ENCODE data around the gene MPIG6B.

The MPIG6B gene

DNA sequence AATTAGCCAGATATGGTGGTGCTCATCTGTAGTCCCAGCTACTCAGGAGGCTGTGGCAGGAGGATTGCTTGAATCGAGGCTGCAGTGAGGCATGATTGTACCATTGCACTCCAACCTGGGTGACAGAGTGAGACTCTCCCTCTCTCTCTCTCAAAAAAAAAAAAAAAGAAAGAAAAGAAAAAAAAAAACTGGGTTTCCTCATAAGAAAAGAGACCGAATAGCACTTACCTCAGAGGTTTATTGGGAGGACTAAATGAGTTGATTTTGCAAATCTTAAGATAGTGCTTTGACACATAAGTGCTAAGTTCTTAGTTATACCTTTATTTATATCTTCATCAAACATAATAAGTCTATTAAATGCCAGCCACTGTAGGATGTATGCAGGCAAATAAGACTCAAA lies 47.7 kb downstream of the MPIG6B start:
- H3K4me3 ChIP-seq (ENCODE audit: low read depth, low read length), result no peak overlapping the region
- POLR2A ChIA-PET, result interaction anchor here (0.6 to 7.2 kb wide), 7 partner anchors 25 to 229 kb away, joined by 3 to 48 read pairs (median 5); partner anchors contain the start of genes DDX39B, HSPA1B, MSH5 and NEU1
- CTCF ChIA-PET, result interaction anchor here (0.6 to 2.6 kb wide), 18 partner anchors 11 to 106 kb away, joined by 3 to 39 read pairs (median 10); partner anchors contain the start of genes CLIC1, DDAH2, MSH5 and VARS1
- H3K36me3 ChIP-seq (ENCODE audit: control insufficient read depth in 2 of 2, insufficient read depth in 1 of 2, low read length in 2 of 2), result no peaks in the 10 kb centered on the region
- no peaks in the 10 kb centered on the region for H3K4me1 ChIP-seq (ENCODE audit: control insufficient read depth, insufficient read depth, low read length)
- H3K27ac ChIP-seq (ENCODE audit: extremely low read depth, low read depth, low read length), result no peak overlapping the region
- no peaks in the 10 kb centered on the region for H3K9me3 ChIP-seq (ENCODE audit: control insufficient read depth, insufficient read depth, low read depth, low read length)
- peak; percentile 58 for TF ChIP-seq ZNF585B (tag by site-specific recombination; IDR thresholded peaks at IDR 0.05)
- no peak for TF ChIP-seq GFI1B (tag by site-specific recombination; IDR thresholded peaks at IDR 0.05)

DNA sequence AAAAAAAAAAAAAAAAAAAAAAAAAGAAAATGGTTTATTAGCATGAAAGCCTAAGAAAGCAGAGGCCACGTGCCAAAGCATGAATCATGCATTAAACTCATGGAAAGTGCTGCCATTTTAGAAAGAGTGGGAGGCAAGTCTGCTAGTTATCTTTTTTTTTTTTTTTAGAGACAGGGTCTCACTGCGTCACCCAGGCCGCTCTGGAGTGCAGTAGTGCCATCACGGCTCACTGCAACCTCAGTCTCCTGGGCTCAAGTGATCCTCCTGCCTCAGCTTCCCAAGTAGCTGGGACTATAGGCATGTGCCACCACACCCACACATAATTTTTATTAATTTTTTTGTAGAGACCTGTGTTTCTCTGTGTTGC lies 48.8 kb downstream of the MPIG6B start:
- CTCF ChIA-PET, result interaction anchor here (0.6 to 1.2 kb wide), 6 partner anchors 11 to 60 kb away, joined by 3 to 7 read pairs (median 4); partner anchors contain the start of genes CLIC1 and VARS1
- POLR2A ChIA-PET, result interaction anchor here (7.2 kb wide), 1 partner anchor 55 kb away, joined by 48 read pairs; the partner anchor contains the start of gene HSPA1B
- peaks cover 1% of the 10 kb centered on the region for H3K4me1 ChIP-seq (ENCODE audit: control insufficient read depth, insufficient read depth, low read length)
- no peaks in the 10 kb centered on the region for H3K9me3 ChIP-seq (ENCODE audit: control insufficient read depth, insufficient read depth, low read depth, low read length)
- no peak overlapping the region for H3K27ac ChIP-seq (ENCODE audit: extremely low read depth, low read depth, low read length)
- no peak for TF ChIP-seq ZNF555 (tag by site-specific recombination; conservative IDR thresholded peaks at IDR 0.05)
- TF ChIP-seq, protein P1, sequence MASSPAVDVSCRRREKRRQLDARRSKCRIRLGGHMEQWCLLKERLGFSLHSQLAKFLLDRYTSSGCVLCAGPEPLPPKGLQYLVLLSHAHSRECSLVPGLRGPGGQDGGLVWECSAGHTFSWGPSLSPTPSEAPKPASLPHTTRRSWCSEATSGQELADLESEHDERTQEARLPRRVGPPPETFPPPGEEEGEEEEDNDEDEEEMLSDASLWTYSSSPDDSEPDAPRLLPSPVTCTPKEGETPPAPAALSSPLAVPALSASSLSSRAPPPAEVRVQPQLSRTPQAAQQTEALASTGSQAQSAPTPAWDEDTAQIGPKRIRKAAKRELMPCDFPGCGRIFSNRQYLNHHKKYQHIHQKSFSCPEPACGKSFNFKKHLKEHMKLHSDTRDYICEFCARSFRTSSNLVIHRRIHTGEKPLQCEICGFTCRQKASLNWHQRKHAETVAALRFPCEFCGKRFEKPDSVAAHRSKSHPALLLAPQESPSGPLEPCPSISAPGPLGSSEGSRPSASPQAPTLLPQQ (tag by site-specific recombination; IDR thresholded peaks at IDR 0.05), result no peak
- TF ChIP-seq ZFHX2 (tag by site-specific recombination; conservative IDR thresholded peaks at IDR 0.05), result peak; percentile 48
- TF ChIP-seq, protein P2, sequence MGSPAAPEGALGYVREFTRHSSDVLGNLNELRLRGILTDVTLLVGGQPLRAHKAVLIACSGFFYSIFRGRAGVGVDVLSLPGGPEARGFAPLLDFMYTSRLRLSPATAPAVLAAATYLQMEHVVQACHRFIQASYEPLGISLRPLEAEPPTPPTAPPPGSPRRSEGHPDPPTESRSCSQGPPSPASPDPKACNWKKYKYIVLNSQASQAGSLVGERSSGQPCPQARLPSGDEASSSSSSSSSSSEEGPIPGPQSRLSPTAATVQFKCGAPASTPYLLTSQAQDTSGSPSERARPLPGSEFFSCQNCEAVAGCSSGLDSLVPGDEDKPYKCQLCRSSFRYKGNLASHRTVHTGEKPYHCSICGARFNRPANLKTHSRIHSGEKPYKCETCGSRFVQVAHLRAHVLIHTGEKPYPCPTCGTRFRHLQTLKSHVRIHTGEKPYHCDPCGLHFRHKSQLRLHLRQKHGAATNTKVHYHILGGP (tag by site-specific recombination; IDR thresholded peaks at IDR 0.05), result no peak
- no peak for TF ChIP-seq ZNF660 (tag by site-specific recombination; IDR thresholded peaks at IDR 0.05)
- peak; percentile 61 for TF ChIP-seq PRDM1 (tag by site-specific recombination; IDR thresholded peaks at IDR 0.05)
- peak; percentile 43 for TF ChIP-seq EGR2 (tag by site-specific recombination; IDR thresholded peaks at IDR 0.05; ENCODE audit: low read depth)
- TF ChIP-seq ZNF600 (tag by site-specific recombination; IDR thresholded peaks at IDR 0.05), result 0 out of 2 replicates have a peak, but pooled peaks have one; percentile 34
- no peak overlapping the region for H3K4me3 ChIP-seq (ENCODE audit: low read depth, low read length)
- H3K36me3 ChIP-seq (ENCODE audit: control insufficient read depth in 2 of 2, insufficient read depth in 1 of 2, low read length in 2 of 2), result no peaks in the 10 kb centered on the region

DNA sequence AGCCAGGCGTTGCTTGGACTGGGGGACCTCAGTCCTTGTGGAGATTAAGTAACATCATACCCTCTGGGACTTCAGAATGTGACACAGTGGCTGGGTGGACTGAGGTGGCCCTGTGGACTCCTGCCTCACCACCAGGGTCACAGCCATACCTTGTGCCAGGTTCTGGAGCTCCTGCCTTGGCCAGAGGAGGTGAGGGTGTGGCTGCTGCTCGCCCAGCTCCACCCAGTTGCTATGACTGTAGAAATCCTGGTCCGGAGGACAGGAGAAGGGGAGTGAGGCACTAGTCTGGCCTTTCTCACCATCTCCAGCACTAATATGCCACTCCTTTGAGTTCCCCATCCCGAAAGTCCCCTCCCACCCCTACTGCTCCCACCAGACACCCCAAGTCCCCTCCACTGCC lies 52.0 kb downstream of the MPIG6B start:
- no peak overlapping the region for H3K27ac ChIP-seq (ENCODE audit: extremely low read depth, low read depth, low read length)
- TF ChIP-seq KLF1 (tag by site-specific recombination; IDR thresholded peaks at IDR 0.05) (peak; percentile 47; the same call in 1 of the 2 replicates), OSR2 (tag by site-specific recombination; IDR thresholded peaks at IDR 0.05) (no peak)

DNA sequence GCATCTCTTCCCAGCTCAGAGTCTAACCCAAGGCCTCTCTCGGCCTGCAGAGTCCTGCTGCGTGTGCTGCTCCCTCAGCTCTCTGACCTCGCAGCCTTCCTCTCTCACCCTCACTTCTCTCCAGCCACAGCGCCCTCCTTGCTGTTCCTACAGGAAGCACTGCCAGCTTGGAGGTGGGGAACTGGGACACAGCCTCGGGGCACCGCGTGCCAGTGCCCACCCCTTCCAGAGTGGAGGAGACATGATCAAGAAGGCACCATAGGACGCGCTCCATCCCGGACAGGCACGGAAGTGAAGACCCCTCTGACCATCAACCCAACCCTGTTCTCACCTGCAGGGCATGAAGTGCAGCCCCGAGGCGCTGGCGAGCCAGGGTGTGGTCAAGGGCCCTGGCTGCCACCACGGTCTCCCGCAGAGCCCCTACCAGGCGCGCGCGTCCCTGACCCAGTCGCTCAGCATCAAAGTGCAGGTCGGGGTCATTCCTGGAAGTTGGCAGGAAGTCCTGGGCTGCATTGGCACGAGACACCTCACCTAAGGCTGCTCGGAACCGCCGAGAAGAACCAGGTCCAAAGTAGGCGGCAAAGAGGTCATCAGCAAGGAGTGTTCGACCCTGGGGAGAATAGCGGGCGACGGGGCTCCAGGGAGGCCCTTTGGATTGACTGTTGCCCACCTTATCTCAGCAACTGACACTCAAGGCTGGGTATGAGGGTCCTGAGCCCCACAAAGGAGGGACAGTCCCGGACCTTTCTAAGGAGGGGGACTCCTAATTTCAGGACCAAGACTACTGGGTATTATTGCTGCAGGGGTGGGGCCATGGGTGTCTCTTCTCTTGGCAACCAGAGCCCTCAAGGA lies 52.7 kb downstream of the MPIG6B start:
- H3K4me3 ChIP-seq (ENCODE audit: low read depth, low read length), result no peak overlapping the region
- ChIA-PET CTCF (interaction anchor here (0.5 to 3.2 kb wide), 5 partner anchors 13 to 176 kb away, joined by 3 to 17 read pairs (median 4); no protein-coding TSS in a partner anchor), POLR2A (interaction anchor here (0.6 to 7.2 kb wide), 8 partner anchors 23 to 148 kb away, joined by 3 to 48 read pairs (median 4); partner anchors contain the start of genes ABHD16A, HSPA1A, HSPA1B and HSPA1L)
- H3K9me3 ChIP-seq (ENCODE audit: control insufficient read depth, insufficient read depth, low read depth, low read length), result no peaks in the 10 kb centered on the region
- peaks cover 4% of the 10 kb centered on the region for H3K4me1 ChIP-seq (ENCODE audit: control insufficient read depth, insufficient read depth, low read length)
- peaks cover 0 to 28% of the 10 kb centered on the region in 2 experiments; a peak in 2 of 3 replicates for H3K36me3 ChIP-seq (ENCODE audit: control insufficient read depth in 2 of 2, insufficient read depth in 1 of 2, low read length in 2 of 2)
- H3K27ac ChIP-seq (ENCODE audit: extremely low read depth, low read depth, low read length), result no peak overlapping the region
- TF ChIP-seq ZNF112 (tag by site-specific recombination; IDR thresholded peaks at IDR 0.05) (no peak), WT1 (tag by site-specific recombination; IDR thresholded peaks at IDR 0.05) (no peak), ZNF335 (tag by site-specific recombination; conservative IDR thresholded peaks at IDR 0.05) (no peak), ZNF140 (tag by site-specific recombination; IDR thresholded peaks at IDR 0.05) (no peak), ZBTB21 (tag by site-specific recombination; IDR thresholded peaks at IDR 0.05) (no peak), ZNF133 (tag by site-specific recombination; IDR thresholded peaks at IDR 0.05) (no peak)
- TF ChIP-seq, protein P3, sequence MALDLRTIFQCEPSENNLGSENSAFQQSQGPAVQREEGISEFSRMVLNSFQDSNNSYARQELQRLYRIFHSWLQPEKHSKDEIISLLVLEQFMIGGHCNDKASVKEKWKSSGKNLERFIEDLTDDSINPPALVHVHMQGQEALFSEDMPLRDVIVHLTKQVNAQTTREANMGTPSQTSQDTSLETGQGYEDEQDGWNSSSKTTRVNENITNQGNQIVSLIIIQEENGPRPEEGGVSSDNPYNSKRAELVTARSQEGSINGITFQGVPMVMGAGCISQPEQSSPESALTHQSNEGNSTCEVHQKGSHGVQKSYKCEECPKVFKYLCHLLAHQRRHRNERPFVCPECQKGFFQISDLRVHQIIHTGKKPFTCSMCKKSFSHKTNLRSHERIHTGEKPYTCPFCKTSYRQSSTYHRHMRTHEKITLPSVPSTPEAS (tag by site-specific recombination; IDR thresholded peaks at IDR 0.05), result no peak
- TF ChIP-seq, protein P4, sequence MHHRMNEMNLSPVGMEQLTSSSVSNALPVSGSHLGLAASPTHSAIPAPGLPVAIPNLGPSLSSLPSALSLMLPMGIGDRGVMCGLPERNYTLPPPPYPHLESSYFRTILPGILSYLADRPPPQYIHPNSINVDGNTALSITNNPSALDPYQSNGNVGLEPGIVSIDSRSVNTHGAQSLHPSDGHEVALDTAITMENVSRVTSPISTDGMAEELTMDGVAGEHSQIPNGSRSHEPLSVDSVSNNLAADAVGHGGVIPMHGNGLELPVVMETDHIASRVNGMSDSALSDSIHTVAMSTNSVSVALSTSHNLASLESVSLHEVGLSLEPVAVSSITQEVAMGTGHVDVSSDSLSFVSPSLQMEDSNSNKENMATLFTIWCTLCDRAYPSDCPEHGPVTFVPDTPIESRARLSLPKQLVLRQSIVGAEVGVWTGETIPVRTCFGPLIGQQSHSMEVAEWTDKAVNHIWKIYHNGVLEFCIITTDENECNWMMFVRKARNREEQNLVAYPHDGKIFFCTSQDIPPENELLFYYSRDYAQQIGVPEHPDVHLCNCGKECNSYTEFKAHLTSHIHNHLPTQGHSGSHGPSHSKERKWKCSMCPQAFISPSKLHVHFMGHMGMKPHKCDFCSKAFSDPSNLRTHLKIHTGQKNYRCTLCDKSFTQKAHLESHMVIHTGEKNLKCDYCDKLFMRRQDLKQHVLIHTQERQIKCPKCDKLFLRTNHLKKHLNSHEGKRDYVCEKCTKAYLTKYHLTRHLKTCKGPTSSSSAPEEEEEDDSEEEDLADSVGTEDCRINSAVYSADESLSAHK (tag by site-specific recombination; IDR thresholded peaks at IDR 0.05), result no peak

More for the DNA sequence above, 52.0 kb downstream of the MPIG6B start:
- H3K4me1 ChIP-seq (ENCODE audit: control insufficient read depth, insufficient read depth, low read length), result peaks cover 4% of the 10 kb centered on the region
- ChIA-PET POLR2A (interaction anchor here (0.6 to 7.2 kb wide), 10 partner anchors 22 to 149 kb away, joined by 3 to 48 read pairs (median 3); partner anchors contain the start of genes ABHD16A, HSPA1A, HSPA1B and HSPA1L), CTCF (interaction anchor here (0.5 to 3.2 kb wide), 7 partner anchors 12 to 272 kb away, joined by 3 to 17 read pairs (median 4); no protein-coding TSS in a partner anchor)
- no peaks in the 10 kb centered on the region for H3K9me3 ChIP-seq (ENCODE audit: control insufficient read depth, insufficient read depth, low read depth, low read length)
- H3K4me3 ChIP-seq (ENCODE audit: low read depth, low read length), result no peak overlapping the region
- H3K36me3 ChIP-seq (ENCODE audit: control insufficient read depth in 2 of 2, insufficient read depth in 1 of 2, low read length in 2 of 2), result peaks cover 0 to 21% of the 10 kb centered on the region in 2 experiments; a peak in 2 of 3 replicates
